ENCODE results near the gene DUSP16.

Gene DUSP16

GRCh38 chr12:12542286-12542685 lies 20.4 kb downstream of the DUSP16 start:
- Histone ChIP-seq H3K9me3 (ENCODE audit: control insufficient read depth in 1 of 2, low read length in 2 of 2) (no peaks in the 10 kb centered on the region), H3K27ac (ENCODE audit: low read length) (no peak overlapping the region), H3K4me1 (ENCODE audit: control insufficient read depth in 1 of 2, insufficient read depth in 2 of 2, low read length in 2 of 2) (peaks cover 0 to 10% of the 10 kb centered on the region in 2 donors), H3K4me3 (ENCODE audit: low read depth in 1 of 2, low read length in 2 of 2) (no peak overlapping the region), H3K36me3 (ENCODE audit: control insufficient read depth in 1 of 2, insufficient read depth in 2 of 2, low read length in 2 of 2) (no peaks in the 10 kb centered on the region), H3K27me3 (ENCODE audit: low read depth, low read length) (no peaks in the 10 kb centered on the region)

GRCh38 chr12:12541782-12542181 lies 20.9 kb downstream of the DUSP16 start:
- Histone ChIP-seq H3K4me1 (ENCODE audit: control insufficient read depth in 1 of 2, insufficient read depth in 2 of 2, low read length in 2 of 2) (peaks cover 0 to 10% of the 10 kb centered on the region in 2 donors), H3K27me3 (ENCODE audit: low read depth, low read length) (no peaks in the 10 kb centered on the region), H3K36me3 (ENCODE audit: control insufficient read depth in 1 of 2, insufficient read depth in 2 of 2, low read length in 2 of 2) (no peaks in the 10 kb centered on the region), H3K27ac (ENCODE audit: low read length) (no peak overlapping the region), H3K9me3 (ENCODE audit: control insufficient read depth in 1 of 2, low read length in 2 of 2) (no peaks in the 10 kb centered on the region), H3K4me3 (ENCODE audit: low read depth in 1 of 2, low read length in 2 of 2) (no peak overlapping the region)

- Histone ChIP-seq H3K27me3 (ENCODE audit: low read depth, low read length) (no peaks in the 10 kb centered on the region), H3K4me1 (ENCODE audit: control insufficient read depth in 1 of 2, insufficient read depth in 2 of 2, low read length in 2 of 2) (peaks cover 0 to 10% of the 10 kb centered on the region in 2 donors), H3K27ac (ENCODE audit: low read length) (no peak overlapping the region), H3K36me3 (ENCODE audit: control insufficient read depth in 1 of 2, insufficient read depth in 2 of 2, low read length in 2 of 2) (no peaks in the 10 kb centered on the region), H3K9me3 (ENCODE audit: control insufficient read depth in 1 of 2, low read length in 2 of 2) (no peaks in the 10 kb centered on the region), H3K4me3 (ENCODE audit: low read depth in 1 of 2, low read length in 2 of 2) (no peak overlapping the region)
Observed at GRCh38 chr12:12540261-12541013, 22.2 kb downstream of the DUSP16 start.

- Histone ChIP-seq H3K27me3 (ENCODE audit: low read depth, low read length) (no peaks in the 10 kb centered on the region), H3K9me3 (ENCODE audit: control insufficient read depth in 1 of 2, low read length in 2 of 2) (no peaks in the 10 kb centered on the region), H3K27ac (ENCODE audit: low read length) (no peak overlapping the region), H3K4me1 (ENCODE audit: control insufficient read depth in 1 of 2, insufficient read depth in 2 of 2, low read length in 2 of 2) (peaks cover 0 to 10% of the 10 kb centered on the region in 2 donors), H3K4me3 (ENCODE audit: low read depth in 1 of 2, low read length in 2 of 2) (no peak overlapping the region), H3K36me3 (ENCODE audit: control insufficient read depth in 1 of 2, insufficient read depth in 2 of 2, low read length in 2 of 2) (no peaks in the 10 kb centered on the region)
Observed at GRCh38 chr12:12539028-12539810, 23.4 kb downstream of the DUSP16 start.

GRCh38 chr12:12538535-12538934 lies 24.1 kb downstream of the DUSP16 start:
- Histone ChIP-seq H3K27ac (ENCODE audit: low read length) (peak overlapping the region; percentile 5), H3K27me3 (ENCODE audit: low read depth, low read length) (no peaks in the 10 kb centered on the region), H3K9me3 (ENCODE audit: control insufficient read depth in 1 of 2, low read length in 2 of 2) (no peaks in the 10 kb centered on the region), H3K4me1 (ENCODE audit: control insufficient read depth in 1 of 2, insufficient read depth in 2 of 2, low read length in 2 of 2) (peaks cover 0 to 10% of the 10 kb centered on the region in 2 donors), H3K36me3 (ENCODE audit: control insufficient read depth in 1 of 2, insufficient read depth in 2 of 2, low read length in 2 of 2) (no peaks in the 10 kb centered on the region), H3K4me3 (ENCODE audit: low read depth in 1 of 2, low read length in 2 of 2) (no peak overlapping the region)

GRCh38 chr12:12537421-12537820 lies 25.2 kb downstream of the DUSP16 start:
- no peaks in the 10 kb centered on the region for H3K36me3 ChIP-seq (ENCODE audit: control insufficient read depth in 1 of 2, insufficient read depth in 2 of 2, low read length in 2 of 2)
- no peak overlapping the region for H3K4me3 ChIP-seq (ENCODE audit: low read depth in 1 of 2, low read length in 2 of 2)
- no peaks in the 10 kb centered on the region for H3K27me3 ChIP-seq (ENCODE audit: low read depth, low read length)
- no peaks in the 10 kb centered on the region for H3K9me3 ChIP-seq (ENCODE audit: control insufficient read depth in 1 of 2, low read length in 2 of 2)
- peaks cover 0 to 13% of the 10 kb centered on the region in 2 donors for H3K4me1 ChIP-seq (ENCODE audit: control insufficient read depth in 1 of 2, insufficient read depth in 2 of 2, low read length in 2 of 2)
- no peak overlapping the region for H3K27ac ChIP-seq (ENCODE audit: low read length)

GRCh38 chr12:12534975-12535374 lies 27.7 kb downstream of the DUSP16 start:
- Histone ChIP-seq H3K27ac (ENCODE audit: low read length) (no peak overlapping the region), H3K4me1 (ENCODE audit: control insufficient read depth in 1 of 2, insufficient read depth in 2 of 2, low read length in 2 of 2) (peaks cover 0 to 13% of the 10 kb centered on the region in 2 donors), H3K36me3 (ENCODE audit: control insufficient read depth in 1 of 2, insufficient read depth in 2 of 2, low read length in 2 of 2) (no peaks in the 10 kb centered on the region), H3K27me3 (ENCODE audit: low read depth, low read length) (no peaks in the 10 kb centered on the region), H3K9me3 (ENCODE audit: control insufficient read depth in 1 of 2, low read length in 2 of 2) (no peaks in the 10 kb centered on the region), H3K4me3 (ENCODE audit: low read depth in 1 of 2, low read length in 2 of 2) (no peak overlapping the region)

- Histone ChIP-seq H3K9me3 (ENCODE audit: control insufficient read depth in 1 of 2, low read length in 2 of 2) (no peaks in the 10 kb centered on the region), H3K27ac (ENCODE audit: low read length) (no peak overlapping the region), H3K27me3 (ENCODE audit: low read depth, low read length) (no peaks in the 10 kb centered on the region), H3K36me3 (ENCODE audit: control insufficient read depth in 1 of 2, insufficient read depth in 2 of 2, low read length in 2 of 2) (no peaks in the 10 kb centered on the region), H3K4me3 (ENCODE audit: low read depth in 1 of 2, low read length in 2 of 2) (no peak overlapping the region), H3K4me1 (ENCODE audit: control insufficient read depth in 1 of 2, insufficient read depth in 2 of 2, low read length in 2 of 2) (peaks cover 0 to 12% of the 10 kb centered on the region in 2 donors)
Observed at GRCh38 chr12:12534166-12534866, 28.3 kb downstream of the DUSP16 start.

- no peak overlapping the region for H3K4me3 ChIP-seq (ENCODE audit: low read depth in 1 of 2, low read length in 2 of 2)
- H3K4me1 ChIP-seq (ENCODE audit: control insufficient read depth in 1 of 2, insufficient read depth in 2 of 2, low read length in 2 of 2), result peaks cover 0 to 12% of the 10 kb centered on the region in 2 donors
- peak overlapping the region; percentile 48 for H3K27ac ChIP-seq (ENCODE audit: low read length)
- no peaks in the 10 kb centered on the region for H3K36me3 ChIP-seq (ENCODE audit: control insufficient read depth in 1 of 2, insufficient read depth in 2 of 2, low read length in 2 of 2)
- H3K27me3 ChIP-seq (ENCODE audit: low read depth, low read length), result no peaks in the 10 kb centered on the region
- no peaks in the 10 kb centered on the region for H3K9me3 ChIP-seq (ENCODE audit: control insufficient read depth in 1 of 2, low read length in 2 of 2)
Observed at GRCh38 chr12:12533238-12533829, 29.3 kb downstream of the DUSP16 start.

- Histone ChIP-seq H3K36me3 (ENCODE audit: control insufficient read depth in 1 of 2, insufficient read depth in 2 of 2, low read length in 2 of 2) (no peaks in the 10 kb centered on the region), H3K27me3 (ENCODE audit: low read depth, low read length) (no peaks in the 10 kb centered on the region), H3K4me1 (ENCODE audit: control insufficient read depth in 1 of 2, insufficient read depth in 2 of 2, low read length in 2 of 2) (peaks cover 0 to 11% of the 10 kb centered on the region in 2 donors), H3K27ac (ENCODE audit: low read length) (no peak overlapping the region), H3K9me3 (ENCODE audit: control insufficient read depth in 1 of 2, low read length in 2 of 2) (no peaks in the 10 kb centered on the region), H3K4me3 (ENCODE audit: low read depth in 1 of 2, low read length in 2 of 2) (no peak overlapping the region)
Observed at GRCh38 chr12:12531194-12531593, 31.5 kb downstream of the DUSP16 start.
